ENCODE results near the gene GRIPAP1.

- TF ChIP-seq CTCF (IDR thresholded peaks at IDR 0.05; ENCODE audit: insufficient read depth, low read length, poor library complexity, severe bottlenecking) (no peak), EZH2phosphoT487 (conservative IDR thresholded peaks at IDR 0.05; ENCODE audit: low read length) (no peak)
These were observed 1.6 kb upstream of the GRIPAP1 start for GRCh38 chrX:49003696-49004095.

Measured in SU-DHL-6 (cell line).